LHCN-M2 (cell line): ENCODE results near the gene SEC16A. TPM values are rescaled to one million over a fixed set of nuclear protein-coding genes. Genes with fewer than 3 reads are reported as not detected.
"Not testable (repeated sequence)": the region's sequence is repeated elsewhere in the genome, so short reads cannot be mapped to it uniquely, and the experiment has no call there.

Experiments used
- DNase-seq: peaks from one replicate; pipeline ENCODE4 v3.0.0-alpha.2; 2012; ENCODE audit warnings: low read depth
- total RNA-seq: library from RNA; depleted of rRNA; stranded (reverse); fragments of >200 nt; gene quantifications from 2 replicates; pipeline ENCODE4 v1.2.3, GENCODE V29; 2014

SEC16A gene
- total RNA-seq, 1 experiment from 2014 or later, result 28.9 TPM

DNA sequence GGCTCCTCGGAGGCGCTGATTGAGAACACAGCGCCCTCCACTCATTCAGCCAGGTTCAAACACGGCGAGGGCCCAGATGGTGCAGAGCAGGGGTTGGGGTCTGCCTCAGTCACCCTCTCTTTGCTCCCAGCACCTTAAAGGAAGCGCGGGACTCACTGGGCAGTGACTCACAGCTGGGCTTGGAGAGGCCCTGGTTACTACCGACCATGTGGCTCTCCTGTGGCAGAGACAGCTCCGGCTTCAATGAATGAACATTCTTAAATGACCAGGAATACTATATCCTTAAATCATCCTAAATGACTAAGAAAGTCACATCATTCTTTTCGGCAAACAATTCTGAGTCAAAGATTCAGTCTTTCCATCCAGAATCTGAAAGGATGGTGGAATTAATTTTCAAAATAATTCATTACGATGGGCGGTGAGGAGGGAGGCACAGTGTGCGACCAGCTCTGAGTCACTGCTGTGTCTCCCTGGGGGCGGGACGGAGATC, 41.6 kb downstream of the SEC16A start:
- no peak for DNase-seq

DNA sequence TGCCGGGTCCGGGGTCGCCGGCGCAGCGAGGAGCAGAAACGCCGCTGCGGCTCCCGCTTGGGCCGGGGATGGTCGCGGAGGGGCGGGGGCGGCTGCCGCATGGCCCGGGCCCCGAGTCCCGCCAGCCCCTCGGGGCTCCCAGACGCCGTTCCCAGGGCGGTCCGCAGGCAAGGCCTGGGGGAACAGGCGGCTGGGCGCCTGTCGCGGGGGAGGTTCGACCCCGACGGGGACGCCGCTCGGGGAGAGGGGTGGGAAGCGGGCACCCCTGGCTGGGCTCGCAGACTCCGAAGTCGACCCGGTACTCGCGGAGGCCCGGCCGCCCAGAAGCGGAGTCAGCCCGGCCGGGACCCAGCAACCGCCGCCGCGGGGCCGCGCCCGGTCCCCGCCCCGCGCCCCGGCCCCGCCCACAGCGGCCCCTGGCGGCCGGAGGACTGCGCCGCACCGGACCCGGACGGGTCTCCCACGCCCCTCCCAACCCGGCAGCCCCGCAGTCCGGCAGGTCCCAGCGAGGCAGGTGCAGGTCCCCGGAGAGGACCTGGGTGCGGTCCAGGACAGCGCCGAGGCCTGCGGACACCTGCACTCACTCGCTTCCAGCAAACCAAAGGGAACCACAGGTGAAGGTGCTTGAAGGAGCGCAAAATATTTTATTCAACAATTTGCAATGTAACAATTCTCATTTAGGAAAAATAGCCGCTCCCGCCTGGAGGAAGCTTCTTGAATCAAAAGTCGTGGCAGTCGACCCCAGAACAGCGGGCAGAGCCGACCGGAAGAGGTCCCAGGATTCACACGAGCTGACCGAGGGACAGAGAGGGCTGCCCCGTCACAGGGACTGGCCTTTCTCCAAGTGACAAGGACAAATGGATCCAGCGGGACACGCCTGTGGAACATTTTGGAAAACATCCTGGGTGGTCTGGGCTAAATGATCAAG, 43.1 kb downstream of the SEC16A start, which contains the start of gene INPP5E:
Gene INPP5E (minus strand): TSS at position 365 of the 928 bp plus-strand sequence. CDS start 426 bp downstream, outside the sequence.
- DNase-seq, result peak; percentile 59

DNA sequence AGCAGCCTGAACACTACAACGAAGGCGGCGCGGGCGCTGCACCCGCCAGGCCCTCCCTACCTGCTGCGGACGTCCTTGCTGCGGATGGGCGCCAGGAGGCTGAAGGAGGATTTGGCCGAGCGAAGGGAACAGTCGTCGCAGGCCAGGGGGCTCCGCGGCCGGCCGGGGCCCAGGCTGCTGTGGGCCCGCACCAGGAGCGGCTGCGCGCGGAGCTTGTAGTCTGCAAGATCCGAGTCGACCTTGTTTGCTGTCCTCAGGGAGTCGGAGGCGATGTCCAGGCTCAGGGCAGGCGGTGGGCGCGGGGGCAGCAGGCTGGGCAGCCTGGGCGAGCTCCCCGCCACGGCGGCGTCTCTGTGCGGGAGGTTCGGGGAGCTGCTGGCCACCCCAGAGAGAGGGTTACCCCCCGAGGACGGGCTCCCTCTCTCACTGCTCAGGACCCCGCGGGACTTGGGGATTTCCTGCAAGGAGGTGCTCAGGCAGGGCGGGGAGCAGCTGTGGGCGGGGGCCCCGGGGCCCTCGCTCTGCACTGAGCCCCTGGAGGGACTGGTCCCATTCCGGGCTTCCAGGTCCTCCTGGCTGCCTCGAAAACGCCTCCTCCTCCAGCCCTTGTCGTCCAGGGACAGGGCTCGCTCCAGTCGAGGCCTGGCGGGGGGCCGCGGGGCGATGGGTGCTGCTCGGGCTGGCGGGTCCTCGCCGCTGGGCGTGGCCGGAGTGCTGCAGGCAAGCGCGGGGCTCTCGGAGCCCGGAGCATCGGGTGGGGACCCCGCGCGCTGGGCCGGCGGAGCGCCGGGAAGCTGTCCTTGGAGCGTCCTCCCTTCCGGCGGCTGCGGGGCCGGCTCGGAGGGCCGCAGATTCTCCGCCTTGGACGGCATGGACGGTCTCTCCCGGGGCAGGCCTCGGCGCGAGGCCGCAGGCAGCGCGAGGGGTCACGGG, 44.0 kb downstream of the SEC16A start:
- peak; percentile 32 for DNase-seq

DNA sequence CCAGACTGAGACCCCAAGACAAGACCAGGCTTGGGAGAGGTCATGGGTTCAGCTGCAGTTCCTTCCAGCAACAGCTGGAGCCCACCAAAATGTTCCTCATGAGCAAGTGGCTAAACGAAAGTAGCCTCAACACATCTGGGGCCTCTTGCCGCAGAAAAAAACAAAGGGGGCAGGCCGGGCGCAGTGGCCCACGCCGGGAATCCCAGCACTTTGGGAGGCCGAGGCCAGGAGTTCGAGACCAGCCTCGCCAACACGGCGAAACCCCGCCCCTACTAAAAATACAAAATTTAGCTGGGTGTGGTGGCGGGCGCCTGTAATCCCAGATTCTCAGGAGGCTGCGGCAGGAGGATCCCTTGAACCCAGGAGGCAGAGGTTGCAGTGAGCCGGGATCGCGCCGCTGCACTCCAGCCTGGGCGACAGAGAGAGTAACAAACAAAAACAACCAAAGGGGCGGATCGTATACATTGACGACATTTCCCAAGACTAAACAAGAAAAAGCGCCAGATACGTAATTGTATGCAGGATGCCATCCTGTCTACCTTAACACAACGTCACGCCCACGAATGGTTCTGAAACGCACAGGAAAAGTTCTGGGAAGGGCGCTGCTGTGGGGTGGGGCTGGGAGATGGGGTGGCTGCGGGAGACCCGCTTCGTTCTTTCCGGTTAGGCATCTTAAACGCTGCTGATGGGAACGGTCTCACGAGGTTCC, 44.8 kb downstream of the SEC16A start:
- DNase-seq, result no peak

DNA sequence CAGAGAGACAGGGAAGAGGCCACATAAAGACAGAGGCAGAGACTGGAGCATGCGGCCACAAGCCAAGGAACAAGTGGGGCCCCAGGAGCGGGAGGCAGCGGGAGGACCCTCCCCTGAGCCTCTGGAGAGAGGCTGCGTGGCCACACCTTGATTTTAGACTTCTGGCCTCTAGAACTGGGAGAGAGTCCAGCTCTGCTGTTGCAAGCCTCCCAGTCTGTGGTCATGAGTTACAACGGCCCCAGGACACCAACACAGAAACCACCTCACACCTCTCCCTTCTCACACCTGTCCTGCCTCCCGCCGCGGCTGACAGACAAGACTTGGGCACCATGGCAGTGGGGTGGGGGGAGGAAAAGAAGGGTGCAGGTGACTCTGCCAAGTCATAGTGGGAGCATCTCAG, 45.4 kb downstream of the SEC16A start:
- peak; percentile 18 for DNase-seq

DNA sequence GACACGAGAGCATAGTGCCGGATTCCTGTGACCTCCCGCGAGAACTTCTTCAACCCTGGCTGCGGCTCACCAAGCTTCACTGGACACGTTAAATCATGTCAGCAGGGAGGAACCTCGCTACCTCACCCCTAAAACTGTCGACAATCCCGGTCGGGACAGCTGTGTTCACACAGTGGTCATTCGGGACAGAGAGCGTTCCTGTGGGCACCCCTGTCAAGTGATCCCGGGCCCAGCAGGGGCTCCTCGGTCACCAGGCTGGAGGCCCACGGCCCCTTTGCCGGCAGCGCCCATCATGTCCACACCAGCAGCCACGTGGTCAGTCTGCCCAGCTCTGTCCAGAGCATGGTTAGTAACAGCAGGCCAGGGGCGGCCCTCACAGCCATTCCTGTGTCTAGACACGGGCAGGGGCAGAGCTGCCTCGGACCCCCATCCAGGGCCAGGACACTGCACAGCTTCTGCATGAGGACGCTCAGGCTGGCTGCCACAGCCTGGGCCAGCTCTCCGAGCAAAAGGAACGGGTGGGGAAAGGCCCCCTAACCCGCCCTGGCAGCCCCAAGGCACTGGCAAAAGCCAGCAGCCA, 46.7 kb downstream of the SEC16A start:
- DNase-seq, result no peak

DNA sequence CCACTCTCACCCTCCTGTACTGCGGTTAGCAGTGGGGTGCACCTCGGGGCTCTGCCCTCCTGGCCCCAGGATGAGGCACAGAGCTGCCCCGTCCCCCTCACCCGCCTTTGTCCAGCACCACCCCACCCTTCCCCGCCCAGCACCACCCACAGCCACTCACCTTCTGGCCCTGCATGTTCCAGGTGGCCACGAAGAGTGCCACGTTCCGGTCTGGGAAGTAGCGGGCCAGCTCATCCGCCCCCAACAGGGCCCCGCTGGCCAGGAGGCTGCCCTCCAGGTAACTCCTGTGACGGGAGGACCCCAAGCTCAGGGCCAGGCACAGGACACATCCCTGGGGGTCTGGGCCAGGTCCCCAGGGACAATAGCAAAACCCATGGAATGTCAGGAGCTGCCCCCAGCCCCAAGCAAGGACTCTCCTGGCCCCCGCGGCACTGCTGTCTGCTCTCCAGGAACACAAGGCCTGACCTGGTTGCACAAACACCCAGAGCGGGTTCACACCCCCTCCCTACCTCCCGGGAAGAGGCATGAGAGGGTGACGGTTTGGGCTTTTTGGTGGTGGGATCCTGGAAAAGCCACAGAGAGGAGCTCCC, 48.2 kb downstream of the SEC16A start:
- no peak for DNase-seq

DNA sequence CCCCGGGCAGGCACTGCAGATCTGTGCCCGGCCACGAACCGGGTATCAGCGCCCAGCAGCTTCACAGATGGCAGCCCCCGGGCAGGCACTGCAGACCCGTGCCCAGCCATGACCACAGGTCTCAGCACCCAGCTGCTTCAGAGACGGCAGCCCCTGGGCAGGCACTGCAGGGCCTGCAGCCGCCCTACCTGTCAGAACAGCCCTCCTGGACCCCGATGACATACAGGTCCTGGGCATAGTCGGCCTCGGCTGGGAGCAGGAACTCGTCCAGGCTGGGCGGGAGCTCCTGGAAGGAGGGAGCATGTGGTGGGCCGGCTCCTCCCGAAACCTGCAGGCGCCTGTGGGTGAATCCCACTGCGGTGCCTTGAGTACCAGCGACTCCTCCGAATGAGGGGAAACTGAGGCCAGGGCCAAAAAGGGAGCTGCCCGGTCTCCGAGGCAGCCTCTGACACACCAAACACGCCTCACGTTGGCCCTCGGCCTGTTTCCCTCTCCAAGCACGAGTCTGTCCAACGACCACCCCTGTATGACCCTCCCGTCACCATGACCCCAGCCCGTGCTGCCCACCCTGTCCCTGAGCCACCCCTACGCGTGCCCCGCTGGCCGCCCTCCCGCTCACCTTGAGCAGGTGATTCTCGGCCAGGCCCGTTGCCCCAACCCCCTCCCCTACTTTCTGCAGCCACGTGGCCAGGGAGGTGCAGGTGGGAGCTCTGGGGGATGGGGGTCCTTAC, 48.8 kb downstream of the SEC16A start:
- DNase-seq, result no peak

DNA sequence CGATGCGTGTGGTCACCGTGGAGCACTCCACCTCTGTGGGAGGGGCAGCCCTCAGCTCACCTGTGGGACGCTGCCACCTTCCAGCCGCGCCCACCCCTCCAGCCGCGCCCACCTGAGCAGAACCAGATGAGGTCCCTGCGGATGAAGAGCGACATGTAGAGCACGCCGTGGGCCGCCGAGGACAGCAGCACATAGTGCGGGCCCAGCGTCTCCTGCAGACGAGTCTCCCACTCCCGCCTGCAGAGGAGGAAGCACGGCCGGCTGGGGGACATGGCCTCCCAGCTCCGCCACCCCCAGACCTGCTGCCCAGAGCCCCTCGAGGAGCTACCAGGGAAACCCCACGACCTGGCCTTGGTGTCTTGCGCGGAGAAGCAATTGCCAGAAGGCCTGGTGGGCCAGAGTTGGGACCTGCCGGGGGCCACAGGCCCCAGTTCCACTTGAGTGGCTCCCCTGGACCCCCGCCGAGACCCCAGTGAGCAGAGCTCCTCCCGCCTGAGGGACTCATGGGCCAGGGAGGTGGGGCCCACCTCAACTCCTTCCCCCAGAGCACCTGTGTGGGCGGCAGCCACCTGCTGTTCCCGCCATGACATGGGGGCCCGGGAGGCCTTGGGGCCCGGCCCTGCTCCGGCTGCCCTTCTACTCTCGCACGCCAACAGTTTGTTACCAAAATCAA, 49.7 kb downstream of the SEC16A start:
- DNase-seq, result no peak

DNA sequence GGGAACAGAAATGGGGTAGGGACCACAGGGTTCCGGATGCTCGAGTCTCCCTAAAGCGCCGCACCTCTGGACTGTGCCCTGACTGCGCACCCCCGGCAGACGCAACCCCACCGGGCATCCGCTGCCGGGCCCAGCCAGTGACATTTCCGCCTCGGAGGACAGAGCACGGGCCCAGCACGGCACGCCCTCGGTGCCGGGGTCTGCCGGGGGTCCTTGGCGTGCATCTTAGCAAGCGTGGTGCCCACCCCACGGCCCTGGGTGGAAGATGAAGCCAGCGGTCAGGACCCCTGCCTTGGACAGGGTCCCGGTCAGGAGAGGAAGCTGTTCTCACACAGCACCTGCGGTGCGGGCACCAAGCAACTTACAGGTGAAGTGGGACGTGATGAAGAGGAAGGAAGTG, 50.2 kb downstream of the SEC16A start:
- DNase-seq, result no peak

DNA sequence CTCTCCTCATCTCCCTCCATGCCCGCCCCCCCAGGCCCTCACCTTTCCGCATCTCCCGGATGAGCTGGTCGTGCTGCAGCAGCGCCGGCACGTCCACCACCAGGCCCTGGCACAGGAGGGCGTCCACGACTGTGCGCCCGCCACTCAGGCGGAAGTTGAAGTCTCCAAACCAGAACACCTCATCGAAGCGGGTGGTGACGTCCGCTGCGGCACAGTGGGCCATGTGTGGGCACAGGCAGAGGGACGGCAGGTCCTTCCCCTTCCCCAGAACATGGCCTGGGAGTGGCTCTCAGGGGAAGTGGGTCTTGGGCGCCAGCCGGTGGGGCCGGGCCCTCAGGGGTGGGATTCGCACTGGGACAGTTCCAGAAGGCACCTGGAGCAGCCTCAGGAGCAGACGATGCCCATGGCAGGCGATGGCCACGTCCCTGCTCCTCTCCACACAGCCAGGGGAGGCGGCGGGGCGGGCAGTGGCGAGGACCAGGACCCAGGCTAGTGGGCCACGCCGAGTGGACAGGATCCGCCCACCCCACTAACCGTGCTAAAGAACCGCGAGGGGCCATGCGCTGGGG, 51.0 kb downstream of the SEC16A start:
- DNase-seq, result no peak

DNA sequence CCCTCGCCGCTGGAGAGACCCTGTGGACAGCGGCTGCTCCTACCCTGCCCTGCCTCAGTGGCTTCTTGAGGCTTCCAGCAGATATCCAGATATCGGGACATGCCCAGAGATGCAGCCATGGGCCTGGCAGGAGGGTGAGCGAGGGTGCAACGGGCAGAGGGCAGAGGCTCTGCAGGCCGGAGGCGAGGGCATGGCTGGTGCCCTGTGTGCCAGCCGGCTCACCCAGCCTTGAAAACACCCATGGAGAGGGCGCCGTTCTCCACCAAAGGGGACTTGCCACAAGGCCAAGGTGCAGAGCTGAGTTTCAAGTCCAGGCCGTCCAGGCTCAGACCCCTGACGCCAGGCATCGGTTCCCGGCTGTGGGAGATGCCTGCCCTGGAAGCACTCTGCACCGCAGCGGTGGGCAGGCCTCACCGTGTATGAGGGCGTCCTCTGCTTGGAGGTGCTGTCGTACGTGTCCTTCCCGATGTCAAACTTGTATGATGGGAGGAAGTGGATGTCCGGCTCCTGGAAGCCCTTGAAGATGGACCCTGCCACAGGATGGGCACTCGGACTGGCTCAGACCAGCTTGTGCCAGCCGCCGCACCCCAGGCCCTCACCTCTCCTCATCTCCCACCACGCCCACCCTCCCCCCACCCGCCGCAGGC, 52.1 kb downstream of the SEC16A start:
- DNase-seq, result no peak

DNA sequence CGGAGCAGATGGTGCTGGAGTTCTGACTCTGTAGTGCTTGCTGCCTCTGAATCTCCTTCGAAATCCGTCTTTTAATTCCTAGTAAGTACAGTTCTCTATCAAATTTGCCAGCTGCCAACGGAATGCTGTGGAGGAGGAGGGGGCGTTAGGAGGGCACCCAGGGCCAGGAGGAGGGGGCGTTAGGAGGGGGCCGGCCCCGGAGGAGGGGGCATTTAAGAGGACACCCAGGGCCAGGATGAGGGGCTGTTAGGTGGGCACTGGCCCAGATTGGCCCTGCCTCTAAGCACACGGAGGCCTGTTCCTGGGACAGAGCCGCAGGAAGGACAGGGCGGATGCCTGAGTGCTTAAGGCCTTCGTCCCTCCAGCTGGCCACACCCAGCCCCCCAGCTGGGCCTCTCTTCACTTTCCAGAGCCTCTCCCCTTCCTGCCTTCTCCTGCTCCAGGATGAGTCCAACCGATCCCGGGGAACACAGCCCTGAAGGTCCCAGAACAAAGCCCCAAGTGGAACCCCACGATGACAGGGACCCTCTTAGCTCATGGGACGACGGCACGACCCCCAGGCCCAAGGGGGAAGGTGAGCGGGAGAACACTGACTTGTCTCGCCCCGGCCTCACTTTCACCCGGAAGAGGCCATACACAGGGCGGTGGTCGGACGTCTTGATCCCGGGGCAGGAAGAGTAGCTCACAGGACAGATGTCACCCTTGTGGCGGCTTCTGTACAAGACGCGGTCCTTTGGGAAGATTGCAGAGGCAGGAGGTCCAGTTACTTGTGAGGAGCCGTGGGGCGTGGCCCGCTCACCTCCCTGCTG, 53.0 kb downstream of the SEC16A start:
- no peak for DNase-seq

DNA sequence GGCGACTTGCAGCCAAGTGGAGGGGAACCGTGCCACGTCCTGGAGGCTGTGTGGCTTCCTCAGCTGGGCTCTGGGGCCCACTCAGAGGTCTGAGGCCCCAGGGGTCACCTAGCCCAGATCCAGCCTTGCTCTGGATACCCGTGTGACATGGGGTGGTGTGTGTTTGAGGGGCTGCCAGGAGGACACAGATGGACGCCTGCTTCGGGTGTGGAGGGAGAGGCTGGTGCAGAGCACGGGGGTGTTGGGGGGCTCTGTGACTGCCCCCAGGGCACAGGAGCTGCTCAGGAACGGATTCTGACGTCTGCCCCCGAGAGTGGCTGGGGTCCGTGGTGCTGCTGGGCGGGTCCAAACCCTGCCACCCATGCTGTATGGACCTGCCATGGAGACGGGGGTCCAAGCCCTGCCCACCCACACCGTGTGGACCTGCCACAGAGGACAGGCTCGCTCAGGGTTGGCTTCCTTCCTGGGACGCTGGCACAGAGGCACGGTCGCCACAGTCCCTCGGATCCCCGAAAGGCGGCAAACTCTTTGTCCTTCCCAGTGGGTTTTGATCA, 53.7 kb downstream of the SEC16A start:
- DNase-seq, result no peak

DNA sequence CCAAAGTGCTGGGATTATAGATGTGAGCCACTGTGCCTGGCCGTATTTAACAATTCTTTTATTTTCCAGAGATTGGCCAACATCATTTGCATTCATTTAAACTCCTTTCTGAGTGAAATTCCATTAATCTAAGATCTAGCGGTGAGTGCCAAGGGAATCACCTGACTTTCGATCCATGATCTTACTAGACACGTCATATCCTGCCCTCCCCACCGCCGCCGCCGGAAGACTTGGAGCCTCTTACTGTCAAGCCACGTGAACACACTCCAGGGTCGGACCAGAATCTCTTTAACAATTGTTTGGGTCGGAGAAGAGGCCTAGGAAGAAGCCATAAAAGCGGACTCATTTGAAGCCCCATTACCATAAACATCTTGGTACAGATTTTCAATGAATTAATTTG, 56.1 kb downstream of the SEC16A start:
- DNase-seq, result no peak

DNA sequence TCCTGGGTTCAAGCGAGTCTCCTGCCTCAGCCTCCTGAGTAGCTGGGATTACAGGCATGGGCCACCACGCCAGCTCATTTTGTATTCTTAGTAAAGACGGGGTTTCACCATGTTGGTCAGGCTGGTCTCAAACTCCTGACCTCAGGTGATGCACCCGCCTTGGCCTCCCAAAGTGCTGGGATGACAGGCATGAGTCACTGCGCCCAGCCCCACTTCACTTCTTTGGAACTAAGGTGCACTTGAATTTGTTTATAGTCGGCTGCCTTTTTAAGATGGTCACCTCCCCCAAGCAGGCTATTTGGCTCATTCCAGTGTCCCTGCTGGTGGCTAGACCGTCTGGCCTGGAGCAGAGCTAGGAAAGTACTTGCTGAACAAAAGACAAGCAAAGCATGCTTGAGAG, 57.5 kb downstream of the SEC16A start:
- not testable (repeated sequence) for DNase-seq

DNA sequence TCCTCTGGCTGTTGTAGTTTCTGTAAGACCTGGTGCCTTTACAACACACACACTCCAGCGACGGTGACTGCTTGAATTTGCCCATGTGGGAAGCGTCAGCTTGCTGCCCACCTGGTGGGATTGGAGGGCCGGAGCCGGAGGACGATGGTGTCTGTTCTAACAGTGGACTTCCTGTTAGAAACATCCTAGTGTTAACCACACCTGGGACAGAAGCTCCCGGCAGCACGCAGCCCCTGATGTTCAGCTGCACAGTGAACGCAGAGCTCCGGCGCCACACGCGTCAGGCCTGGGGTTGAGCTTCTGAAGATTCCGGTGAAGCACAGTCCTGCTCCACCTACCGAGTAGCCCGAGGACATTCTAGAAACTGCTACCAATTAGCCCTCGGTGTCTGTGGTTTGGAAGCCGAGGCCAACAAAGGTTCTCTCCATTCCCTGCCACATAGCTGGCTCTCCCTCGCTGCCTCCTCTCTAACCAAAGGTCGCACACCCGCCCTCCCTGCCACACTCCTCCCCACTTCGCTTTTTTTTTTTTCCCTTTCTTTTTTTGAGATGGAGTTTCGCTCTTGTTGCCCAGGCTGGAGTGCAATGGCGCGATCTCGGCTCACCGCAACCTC, 58.0 kb downstream of the SEC16A start:
- DNase-seq, result no peak
